Cardiac muscle cell (in vitro differentiated cells and primary cell): ENCODE results near the gene MAIP1. TPM values are rescaled to one million over a fixed set of nuclear protein-coding genes. Genes with fewer than 3 reads are reported as not detected.

ENCODE experiments used
- DNase-seq, 2 donors: peaks; one replicate each; pipeline versions ENCODE4 v3.0.0 to v3.0.0-alpha.2; 2010 to 2017; ENCODE audit warnings: low read depth in 1 of 2, low spot score in 1 of 2
- H3K27ac ChIP-seq: fragments of 200-600 bp; sonication (generic); 2 replicates; pipeline ENCODE4 v1.5.1; 2016
- H3K27me3 ChIP-seq: fragments of 200-600 bp; sonication (generic); 2 replicates; pipeline ENCODE4 v1.6.0; 2016; ENCODE audit warnings: control low read depth
- H3K36me3 ChIP-seq: fragments of 200-600 bp; sonication (generic); 2 replicates; pipeline ENCODE4 v1.5.1; 2016; ENCODE audit warnings: control low read depth
- H3K4me1 ChIP-seq: fragments of 200-600 bp; sonication (generic); 2 replicates; pipeline ENCODE4 v1.8.1; 2017; ENCODE audit warnings: low read depth, mild to moderate bottlenecking, mixed run types
- H3K4me3 ChIP-seq: fragments of 200-600 bp; sonication (generic); 2 replicates; pipeline ENCODE4 v1.5.1; 2016; ENCODE audit warnings: mild to moderate bottlenecking
- H3K9me3 ChIP-seq: fragments of 200-600 bp; sonication (generic); 2 replicates; pipeline ENCODE4 v1.5.1; 2017; ENCODE audit warnings: low read depth, mild to moderate bottlenecking, control low read depth
- polyA plus RNA-seq: library from polyadenylated mRNA; unstranded; fragments of >200 nt; fragmentation: Nextera tagmentation; extraction: Ambion mirVana; gene quantifications from 2 replicates; pipeline ENCODE4 v1.2.1, GENCODE V29; 2016
- total RNA-seq: library from RNA; depleted of rRNA; stranded (reverse); fragments of >200 nt; gene quantifications from 2 replicates; pipeline ENCODE4 v1.2.3, GENCODE V29; 2016
- TF ChIP-seq, protein P1 (sequence below): IDR thresholded peaks from 2 replicates; pipeline ENCODE4 v1.5.1; 2012; ENCODE audit warnings: low read depth, mild to moderate bottlenecking, low read length

The MAIP1 gene
- total and polyA plus RNA-seq, 2 experiments from 2014 or later, result 28.3 to 33.7 TPM

DNA sequence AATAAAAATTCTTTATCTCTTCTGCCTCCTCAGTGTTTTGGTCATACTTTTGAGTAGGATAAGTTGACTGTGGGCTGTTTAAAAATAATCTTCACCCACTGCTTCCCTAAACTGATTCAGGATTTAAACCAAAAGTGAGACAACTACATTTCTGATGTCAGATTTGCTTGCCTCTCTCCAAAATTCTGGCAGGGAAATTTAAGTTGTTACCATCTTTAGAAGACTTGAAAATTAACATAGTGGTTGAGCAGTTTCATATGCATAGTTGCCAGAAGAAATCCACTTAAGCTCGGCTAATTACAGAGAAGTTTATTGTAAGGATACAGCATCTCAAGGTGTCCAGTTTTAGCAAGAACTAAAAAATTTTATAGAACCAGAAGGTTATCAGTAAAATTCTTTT is 57.0 kb downstream of the MAIP1 start:
- no peaks in the 10 kb centered on the region for H3K27me3 ChIP-seq
- H3K27ac ChIP-seq, result no peak overlapping the region
- TF ChIP-seq, protein P1, sequence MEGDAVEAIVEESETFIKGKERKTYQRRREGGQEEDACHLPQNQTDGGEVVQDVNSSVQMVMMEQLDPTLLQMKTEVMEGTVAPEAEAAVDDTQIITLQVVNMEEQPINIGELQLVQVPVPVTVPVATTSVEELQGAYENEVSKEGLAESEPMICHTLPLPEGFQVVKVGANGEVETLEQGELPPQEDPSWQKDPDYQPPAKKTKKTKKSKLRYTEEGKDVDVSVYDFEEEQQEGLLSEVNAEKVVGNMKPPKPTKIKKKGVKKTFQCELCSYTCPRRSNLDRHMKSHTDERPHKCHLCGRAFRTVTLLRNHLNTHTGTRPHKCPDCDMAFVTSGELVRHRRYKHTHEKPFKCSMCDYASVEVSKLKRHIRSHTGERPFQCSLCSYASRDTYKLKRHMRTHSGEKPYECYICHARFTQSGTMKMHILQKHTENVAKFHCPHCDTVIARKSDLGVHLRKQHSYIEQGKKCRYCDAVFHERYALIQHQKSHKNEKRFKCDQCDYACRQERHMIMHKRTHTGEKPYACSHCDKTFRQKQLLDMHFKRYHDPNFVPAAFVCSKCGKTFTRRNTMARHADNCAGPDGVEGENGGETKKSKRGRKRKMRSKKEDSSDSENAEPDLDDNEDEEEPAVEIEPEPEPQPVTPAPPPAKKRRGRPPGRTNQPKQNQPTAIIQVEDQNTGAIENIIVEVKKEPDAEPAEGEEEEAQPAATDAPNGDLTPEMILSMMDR, result no peak
- DNase-seq, result no peak
- no peaks in the 10 kb centered on the region for H3K4me1 ChIP-seq
- H3K9me3 ChIP-seq, result no peaks in the 10 kb centered on the region
- H3K36me3 ChIP-seq, result no peaks in the 10 kb centered on the region
- H3K4me3 ChIP-seq, result no peak overlapping the region

Other genes with a start within 250 kb of the MAIP1 start
- gene FTCDNL1, start 104.4 kb upstream of the MAIP1 start, total RNA-seq, result 2.0 and 3.2 TPM in 2 replicates
- 1.9 and 2.0 TPM in 2 replicates for gene FTCDNL1, start 104.4 kb upstream of the MAIP1 start, polyA plus RNA-seq
- 6.0 and 11.0 TPM in 2 replicates for gene C2orf69, start 44.3 kb upstream of the MAIP1 start, total RNA-seq
- 6.3 and 15.7 TPM in 2 replicates for gene C2orf69, start 44.3 kb upstream of the MAIP1 start, polyA plus RNA-seq
- 5.2 and 8.8 TPM in 2 replicates for gene TYW5, start 91 bp upstream of the MAIP1 start, total RNA-seq
- 6.3 and 6.4 TPM in 2 replicates for gene TYW5, start 91 bp upstream of the MAIP1 start, polyA plus RNA-seq